ENCODE results near the gene P2RY2.

GRCh38 chr11:73227571-73228211 lies 9.6 kb downstream of the P2RY2 start:
- TF ChIP-seq CTCF (IDR thresholded peaks at IDR 0.05; ENCODE audit: insufficient read depth, low read depth, low read length) (no peak), EZH2 (IDR thresholded peaks at IDR 0.05; ENCODE audit: insufficient read depth, low read length) (no peak)

Data from astrocyte (in vitro differentiated cells and primary cell).